Panc1 (cell line): ENCODE results near the gene RBKS. TPM values are rescaled to one million over a fixed set of nuclear protein-coding genes. Genes with fewer than 3 reads are reported as not detected.
"Not testable (repeated sequence)": the region's sequence is repeated elsewhere in the genome, so short reads cannot be mapped to it uniquely, and the experiment has no call there.

Experiments used
- ATAC-seq: fragments of 200-7000 bp; cut with Tn5 transposase; 2 replicates; pipeline ENCODE4 v1.9.1; 2020; ENCODE audit warnings: mild to moderate bottlenecking, moderate library complexity
- BruUV-seq: library from RNA; stranded (reverse); fragments of 400-500 nt; replicated peaks from 2 replicates; lab custom pipeline; 2021; lab: Mats Ljungman, UMichigan
- CTCF ChIA-PET: fragments of 300-600 bp; sonication (Branson Sonifier 250); formaldehyde crosslinking; loops from one replicate; lab custom pipeline; 2022; ENCODE audit warnings: antibody characterized with exemption; lab: Charles Lee
- POLR2A ChIA-PET: fragments of 300-600 bp; sonication (Branson Sonifier 250); formaldehyde crosslinking; loops from one replicate; lab custom pipeline; 2022; ENCODE audit warnings: antibody characterized with exemption; lab: Charles Lee
- DNase-seq: peaks from one replicate; pipeline ENCODE4 v3.0.0-alpha.2; 2010; ENCODE audit warnings: low read depth, low spot score
- H3K27ac ChIP-seq: 2 replicates; pipeline ENCODE4 v1.5.1; 2011; ENCODE audit warnings: mild to moderate bottlenecking, low read length, inconsistent platforms
- H3K27me3 ChIP-seq: fragments of 200-500 bp; sonication (Bioruptor generic); 2 replicates; pipeline ENCODE4 v1.6.0; 2014; ENCODE audit warnings: low read length, inconsistent platforms; ENCODE audit not compliant: control insufficient read depth, insufficient read depth
- H3K36me3 ChIP-seq: fragments of 200-500 bp; sonication (Bioruptor generic); 2 replicates; pipeline ENCODE4 v1.5.1; 2014; ENCODE audit warnings: inconsistent platforms, mild to moderate bottlenecking, low read length, moderate library complexity; ENCODE audit not compliant: control insufficient read depth, insufficient read depth
- H3K4me1 ChIP-seq: 2 replicates; pipeline ENCODE4 v1.5.1; 2011; ENCODE audit warnings: inconsistent platforms, mild to moderate bottlenecking, low read length, moderate library complexity; ENCODE audit not compliant: control insufficient read depth, insufficient read depth
- H3K4me3 ChIP-seq, 2 experiments: 2 replicates each; pipeline ENCODE4 v1.5.1; 2011 to 2012; ENCODE audit warnings: low read depth in 2 of 2, low read length in 2 of 2, mild to moderate bottlenecking in 2 of 2, inconsistent platforms in 1 of 2, moderate library complexity in 1 of 2
- H3K9me3 ChIP-seq: fragments of 200-500 bp; sonication (Bioruptor generic); 2 replicates; pipeline ENCODE4 v1.5.1; 2014; ENCODE audit warnings: low read depth, mild to moderate bottlenecking, inconsistent platforms, low read length, moderate library complexity; ENCODE audit not compliant: control insufficient read depth, insufficient read depth
- CTCF ChIP-seq: fragments of 450-650 bp; IDR thresholded peaks from 2 replicates; pipeline ENCODE4 v1.5.1; 2017; ENCODE audit warnings: mild to moderate bottlenecking
- POLR2AphosphoS5 ChIP-seq: IDR thresholded peaks from 2 replicates; pipeline ENCODE4 v1.6.1; 2012; ENCODE audit warnings: mild to moderate bottlenecking, low read depth, low read length, moderate library complexity
- REST ChIP-seq, 2 experiments: IDR thresholded peaks; 2 replicates each; pipeline ENCODE4 v1.6.1; 2011 to 2012; ENCODE audit warnings: low read depth in 2 of 2, control low read depth in 1 of 2, low read length in 1 of 2, mild to moderate bottlenecking in 1 of 2, moderate library complexity in 1 of 2; ENCODE audit not compliant: insufficient read depth in 1 of 2
- SIN3A ChIP-seq: IDR thresholded peaks from 2 replicates; pipeline ENCODE4 v1.6.1; 2012; ENCODE audit warnings: low read depth, mild to moderate bottlenecking, low read length, moderate library complexity, borderline replicate concordance; ENCODE audit not compliant: insufficient read depth
- TCF7L2 ChIP-seq: IDR thresholded peaks from 2 replicates; pipeline ENCODE4 v1.6.1; 2011; ENCODE audit warnings: mild to moderate bottlenecking, low read depth, low read length, inconsistent platforms
- in situ Hi-C: cut with HindIII; loops from 2 replicates; pipeline ENCODE4 v1.10.0; 2016; ENCODE audit warnings: low sequenced_read_pairs, low pct_unique_long_range_greater_than_20kb
- intact Hi-C: fragments of 100-400 bp; cut with micrococcal nuclease; formaldehyde crosslinking; loops from one replicate; pipeline ENCODE4 v1.10.0; 2022; ENCODE audit not compliant: unreplicated experiment
- total RNA-seq: library from RNA; stranded (reverse); gene quantifications from one replicate; pipeline ENCODE4 v1.2.1, GENCODE V29; 2021; ENCODE audit not compliant: unreplicated experiment

The RBKS gene
- total RNA-seq, 1 experiment from 2014 or later = 2.2 TPM

GRCh38 chr2:27884601-27885000, 5.6 kb downstream of the RBKS start:
- H3K36me3 ChIP-seq = no peaks in the 10 kb centered on the region
- ATAC-seq (no peak), DNase-seq (no peak)
- no peak for TF ChIP-seq SIN3A
- no peak for TF ChIP-seq REST (IDR thresholded peaks at IDR 0.05; ENCODE audit: insufficient read depth in 1 of 2, low read depth in 2 of 2, low read length in 1 of 2)
- no peak for TF ChIP-seq TCF7L2
- no peak for TF ChIP-seq CTCF
- no peak for TF ChIP-seq POLR2AphosphoS5
- intact Hi-C loops (no loop called here), in situ Hi-C loops (no loop called here)
- CTCF ChIA-PET = no interaction called here
- H3K27me3 ChIP-seq = no peaks in the 10 kb centered on the region
- POLR2A ChIA-PET = interaction anchor here (0.7 kb wide), 1 partner anchor 148 kb away, joined by 3 read pairs; no protein-coding TSS in a partner anchor
- H3K9me3 ChIP-seq = no peaks in the 10 kb centered on the region
- H3K4me1 ChIP-seq = peaks cover 8% of the 10 kb centered on the region; the same call in 1 of the 2 replicates
- BruUV-seq = no TSS peak
- no peak overlapping the region for H3K4me3 ChIP-seq
- H3K27ac ChIP-seq = no peak overlapping the region

- DNase-seq, in situ Hi-C loops, intact Hi-C loops, H3K4me1 ChIP-seq, H3K27ac ChIP-seq, H3K4me3 ChIP-seq, H3K36me3 ChIP-seq, BruUV-seq, CTCF ChIA-PET, H3K9me3 ChIP-seq, ATAC-seq, H3K27me3 ChIP-seq: not testable (repeated sequence)
- POLR2A ChIA-PET = interaction anchor here (0.7 kb wide), 1 partner anchor 70 kb away, joined by 3 read pairs; no protein-coding TSS in a partner anchor
These were observed 7.6 kb downstream of the RBKS start for GRCh38 chr2:27882584-27882922.

- CTCF ChIA-PET, H3K27ac ChIP-seq, ATAC-seq, H3K4me1 ChIP-seq, H3K9me3 ChIP-seq, DNase-seq, H3K27me3 ChIP-seq, intact Hi-C loops, H3K4me3 ChIP-seq, in situ Hi-C loops, BruUV-seq, H3K36me3 ChIP-seq: not testable (repeated sequence)
- POLR2A ChIA-PET = interaction anchor here (0.7 kb wide), 1 partner anchor 70 kb away, joined by 3 read pairs; no protein-coding TSS in a partner anchor
These were observed 8.2 kb downstream of the RBKS start for GRCh38 chr2:27881815-27882583.
